ENCODE measurements around the gene SLC15A5.

Gene SLC15A5

GRCh38 chr12:16277585-16277984, at the start of gene SLC15A5:
Gene SLC15A5, minus strand, starts transcription at chr12:16277685. Its CDS starts 0 bp downstream, at chr12:16277685.
- FAIRE-seq, result no peak

DNA sequence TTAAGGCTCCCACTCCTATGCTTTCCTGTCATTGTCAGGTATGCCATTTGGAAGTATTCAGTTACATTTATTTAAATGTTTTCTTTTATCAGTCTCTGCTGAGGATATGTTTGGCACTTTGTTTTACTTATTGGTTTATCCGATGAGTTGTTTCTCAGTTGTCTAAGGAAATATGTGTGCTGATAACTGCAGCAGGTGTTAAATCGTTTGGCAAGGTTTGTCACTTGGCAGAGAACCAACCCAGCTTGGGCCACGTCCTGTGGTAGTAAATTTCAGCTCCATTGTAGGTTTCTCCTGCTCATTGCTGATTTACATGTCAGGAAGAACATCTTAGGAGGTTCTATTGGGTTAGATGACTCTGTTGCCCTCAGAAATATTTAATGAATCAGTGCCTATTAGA, 47.9 kb upstream of the SLC15A5 start:
- no peak for FAIRE-seq

GRCh38 chr12:16324772-16325171, 47.3 kb upstream of the SLC15A5 start:
- FAIRE-seq, result no peak

GRCh38 chr12:16324272-16324671, 46.8 kb upstream of the SLC15A5 start:
- FAIRE-seq, result no peak

DNA sequence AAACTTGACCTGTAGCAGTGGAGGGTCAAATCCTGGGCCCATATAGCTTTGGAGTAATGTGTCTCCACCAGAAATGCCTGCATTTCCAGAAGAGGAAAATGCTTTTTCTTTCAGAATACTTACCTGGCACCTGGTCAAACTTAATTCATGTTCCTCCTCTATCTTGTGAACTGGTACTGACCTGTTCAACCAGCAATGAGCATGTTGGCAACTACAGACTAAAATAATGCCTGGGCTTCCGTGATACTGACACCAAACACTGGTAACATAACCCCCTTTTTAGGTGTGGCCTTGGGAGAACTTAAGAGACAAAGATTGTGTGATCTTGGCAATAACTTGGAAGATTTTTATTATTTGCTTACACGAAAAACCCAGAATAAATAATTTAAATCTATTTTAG, 46.2 kb upstream of the SLC15A5 start:
- no peak for FAIRE-seq

- FAIRE-seq, result peak; percentile 66
These were observed 45.5 kb upstream of the SLC15A5 start for GRCh38 chr12:16323010-16323409.

DNA sequence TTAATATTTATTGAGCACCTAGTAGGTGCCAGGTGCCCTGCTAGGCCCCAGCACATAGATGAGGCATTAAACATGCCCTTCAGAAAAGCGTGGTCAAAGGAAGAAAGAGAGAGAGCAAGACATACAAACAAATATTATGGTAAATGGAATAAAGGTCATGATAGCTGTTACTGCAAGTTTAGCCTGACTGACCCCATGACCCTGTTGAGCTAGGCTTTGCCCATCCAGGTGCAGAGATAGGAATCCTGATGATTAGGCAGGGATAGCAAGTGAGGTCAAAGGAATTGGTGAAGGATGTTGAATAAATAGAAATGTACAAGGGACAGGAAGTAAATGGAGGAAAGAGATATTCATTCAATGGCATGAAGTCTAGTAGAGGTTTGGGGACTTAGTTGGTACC, 33.4 kb upstream of the SLC15A5 start:
- no peak for FAIRE-seq

GRCh38 chr12:16307856-16308475, 30.5 kb upstream of the SLC15A5 start:
- FAIRE-seq, result no peak

DNA sequence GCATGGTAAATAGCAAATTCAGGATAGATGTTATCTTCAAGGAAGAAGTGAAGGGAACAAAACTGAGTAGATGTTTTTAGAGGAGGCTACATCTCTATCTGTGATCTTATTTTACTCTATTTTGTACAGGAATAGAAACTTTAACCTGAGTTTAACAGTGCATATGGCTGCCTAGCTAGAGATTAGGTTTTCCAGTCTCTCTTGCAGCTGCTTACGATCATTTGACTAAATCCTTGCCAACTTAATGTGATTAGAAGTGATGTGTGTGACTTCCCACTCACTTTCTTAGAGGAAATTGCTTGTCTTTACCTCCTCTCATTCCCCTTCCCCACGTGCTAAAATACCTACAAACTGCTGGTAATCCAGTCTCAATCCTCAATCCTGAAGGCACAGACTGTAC, 26.5 kb upstream of the SLC15A5 start:
- FAIRE-seq, result no peak

- FAIRE-seq, result no peak
These were observed 23.3 kb upstream of the SLC15A5 start for GRCh38 chr12:16300736-16301135.

DNA sequence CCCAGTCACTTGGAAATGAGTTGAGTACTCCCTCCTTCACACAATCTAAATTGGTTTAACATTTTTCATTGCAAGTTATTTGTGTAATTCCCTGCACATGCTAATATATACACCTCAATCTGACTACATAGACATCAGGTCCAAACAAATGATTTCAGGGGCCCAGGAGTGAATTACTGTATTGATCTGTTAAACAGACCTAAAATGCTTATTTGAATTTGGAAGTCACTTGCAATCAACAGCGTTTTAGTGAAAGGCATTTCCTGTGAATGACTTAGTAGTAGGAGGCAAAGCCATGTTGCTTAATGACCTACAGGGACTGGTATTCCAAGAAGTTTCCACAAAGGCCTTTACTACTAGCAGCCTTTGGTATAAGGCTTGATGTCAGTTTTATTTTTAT, 22.6 kb upstream of the SLC15A5 start:
- no peak for FAIRE-seq

GRCh38 chr12:16299403-16299802, 21.9 kb upstream of the SLC15A5 start:
- no peak for FAIRE-seq

- FAIRE-seq, result no peak
These were observed 20.0 kb upstream of the SLC15A5 start for GRCh38 chr12:16297521-16297920.

GRCh38 chr12:16294376-16294956, 17.0 kb upstream of the SLC15A5 start:
- no peak for FAIRE-seq

DNA sequence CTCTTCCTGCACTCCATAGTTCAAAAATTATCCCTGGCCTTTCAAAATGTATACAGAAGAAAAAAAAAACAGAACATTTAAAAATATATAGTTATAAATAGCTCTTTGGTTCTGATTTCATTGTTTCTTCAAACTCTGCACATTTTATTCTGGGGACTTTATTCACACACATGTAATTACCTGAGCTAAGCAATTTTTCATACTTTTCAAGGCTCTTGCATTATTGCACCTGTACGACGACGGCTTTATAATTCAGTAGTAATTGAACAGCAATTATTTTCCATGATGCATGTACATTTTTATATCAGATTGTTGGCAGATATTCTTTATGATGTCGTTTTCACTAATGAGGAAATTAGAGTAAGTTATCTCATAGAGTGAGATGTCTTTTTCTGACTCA, 13.5 kb upstream of the SLC15A5 start:
- FAIRE-seq, result no peak

- FAIRE-seq, result no peak
These were observed 8.1 kb upstream of the SLC15A5 start for GRCh38 chr12:16285586-16285985.

DNA sequence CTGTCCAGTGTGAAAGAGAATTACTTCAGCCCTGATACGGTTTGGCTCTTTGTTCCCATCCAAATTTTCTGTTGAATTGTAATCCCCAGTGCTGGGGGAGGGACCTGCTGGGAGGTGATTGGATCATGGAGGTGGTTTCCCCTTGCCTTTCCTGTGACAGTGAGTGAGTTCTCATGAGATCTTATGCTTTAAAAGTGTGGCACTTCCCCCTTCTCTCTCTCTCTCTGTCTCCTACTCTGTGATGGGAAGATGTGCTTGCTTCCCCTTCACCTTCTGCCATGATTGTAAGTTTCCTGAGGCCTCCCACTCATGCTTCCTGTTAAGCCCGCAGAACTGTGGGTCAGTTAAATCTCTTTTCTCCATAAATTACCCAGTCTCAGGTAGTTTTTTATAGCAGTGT, 5.5 kb upstream of the SLC15A5 start:
- no peak for FAIRE-seq

GRCh38 chr12:16282081-16282480, 4.6 kb upstream of the SLC15A5 start:
- no peak for FAIRE-seq

DNA sequence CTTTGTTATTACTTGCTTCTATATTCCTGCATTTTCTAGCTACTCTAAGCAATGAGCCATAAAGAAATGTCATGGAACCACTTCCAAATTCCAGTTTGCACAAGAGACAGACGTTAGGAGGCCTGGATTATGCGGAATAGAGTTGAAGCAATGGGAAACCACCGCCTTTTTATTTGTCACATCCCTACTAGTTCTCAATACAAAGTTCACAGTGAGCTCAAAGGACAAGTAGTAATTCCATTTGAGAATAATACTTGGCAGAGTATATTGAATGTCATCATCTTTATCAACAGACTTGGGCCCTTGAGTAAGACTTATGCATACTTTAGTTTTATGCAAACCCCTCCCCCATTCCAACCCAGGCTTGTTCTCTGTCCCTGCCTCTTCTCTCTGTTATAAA, 3.7 kb upstream of the SLC15A5 start:
- FAIRE-seq, result no peak

- FAIRE-seq, result no peak
These were observed 5.3 kb downstream of the SLC15A5 start for GRCh38 chr12:16272222-16272621.

DNA sequence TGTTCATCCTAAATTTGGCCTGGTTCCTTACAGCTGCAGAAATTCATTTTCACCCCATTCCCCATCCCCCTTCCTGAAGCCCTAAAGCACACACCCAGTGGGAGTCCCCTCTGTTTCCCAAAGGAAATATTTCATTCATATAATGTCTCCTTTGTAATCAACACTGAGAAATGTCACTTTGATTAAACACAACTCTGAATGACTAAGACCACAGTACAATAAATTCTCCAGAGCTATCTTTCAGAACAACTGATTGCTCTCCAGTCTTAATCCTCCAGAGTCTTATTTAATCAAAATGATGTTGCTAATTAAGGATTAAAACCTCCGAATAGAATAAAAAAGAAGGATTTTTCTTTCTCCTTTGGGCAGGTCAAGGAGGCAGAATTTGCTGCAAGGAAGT, 6.4 kb downstream of the SLC15A5 start:
- FAIRE-seq, result no peak

GRCh38 chr12:16269946-16270345, 7.5 kb downstream of the SLC15A5 start:
- FAIRE-seq, result no peak

- FAIRE-seq, result no peak
These were observed 11.4 kb downstream of the SLC15A5 start for GRCh38 chr12:16266085-16266484.

DNA sequence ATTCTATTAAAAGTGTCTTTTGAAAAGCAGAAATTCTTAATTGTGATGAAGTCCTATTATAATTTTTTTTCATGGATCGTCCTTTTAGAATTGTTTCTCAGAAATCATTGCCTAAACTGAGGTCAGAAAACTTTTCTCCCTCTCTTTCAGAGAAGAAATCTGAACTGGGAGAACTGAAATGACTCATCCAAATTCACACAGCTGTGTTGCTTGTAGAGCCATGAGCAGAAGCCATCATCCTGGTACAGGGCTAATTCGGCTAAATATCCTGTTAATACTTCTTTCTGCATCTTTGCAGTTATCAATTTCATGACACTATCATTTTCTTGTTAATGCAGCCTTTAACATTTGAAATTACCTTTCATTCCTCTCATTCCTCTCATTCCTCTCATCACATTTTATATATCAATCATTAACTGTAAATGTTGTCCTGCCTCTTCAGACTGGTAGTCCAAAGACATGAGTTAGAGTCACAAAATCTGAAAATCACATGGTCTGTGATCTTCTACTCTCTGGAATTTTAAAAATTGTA, 15.5 kb downstream of the SLC15A5 start:
- no peak for FAIRE-seq

GRCh38 chr12:16260206-16260605, 17.3 kb downstream of the SLC15A5 start:
- no peak for FAIRE-seq
